ENCODE measurements around the gene MKRN2. TPM values are rescaled to one million over a fixed set of nuclear protein-coding genes. Genes with fewer than 3 reads are reported as not detected.

Gene MKRN2
- total RNA-seq, 1 donor from 2014 or later = 23.4 TPM

- TF ChIP-seq, protein P1, sequence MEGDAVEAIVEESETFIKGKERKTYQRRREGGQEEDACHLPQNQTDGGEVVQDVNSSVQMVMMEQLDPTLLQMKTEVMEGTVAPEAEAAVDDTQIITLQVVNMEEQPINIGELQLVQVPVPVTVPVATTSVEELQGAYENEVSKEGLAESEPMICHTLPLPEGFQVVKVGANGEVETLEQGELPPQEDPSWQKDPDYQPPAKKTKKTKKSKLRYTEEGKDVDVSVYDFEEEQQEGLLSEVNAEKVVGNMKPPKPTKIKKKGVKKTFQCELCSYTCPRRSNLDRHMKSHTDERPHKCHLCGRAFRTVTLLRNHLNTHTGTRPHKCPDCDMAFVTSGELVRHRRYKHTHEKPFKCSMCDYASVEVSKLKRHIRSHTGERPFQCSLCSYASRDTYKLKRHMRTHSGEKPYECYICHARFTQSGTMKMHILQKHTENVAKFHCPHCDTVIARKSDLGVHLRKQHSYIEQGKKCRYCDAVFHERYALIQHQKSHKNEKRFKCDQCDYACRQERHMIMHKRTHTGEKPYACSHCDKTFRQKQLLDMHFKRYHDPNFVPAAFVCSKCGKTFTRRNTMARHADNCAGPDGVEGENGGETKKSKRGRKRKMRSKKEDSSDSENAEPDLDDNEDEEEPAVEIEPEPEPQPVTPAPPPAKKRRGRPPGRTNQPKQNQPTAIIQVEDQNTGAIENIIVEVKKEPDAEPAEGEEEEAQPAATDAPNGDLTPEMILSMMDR (IDR thresholded peaks at IDR 0.05; ENCODE audit: unreplicated experiment) = no peak
- peak overlapping the region; percentile 96 for H3K27ac Mint-ChIP-seq
- DNase-seq (ENCODE audit: low spot score, unreplicated experiment) = no peak
- peaks cover 18% of the 10 kb centered on the region for H3K4me1 Mint-ChIP-seq (ENCODE audit: low read depth)
- peaks cover 1% of the 10 kb centered on the region for H3K36me3 Mint-ChIP-seq (ENCODE audit: insufficient read depth)
- no peaks in the 10 kb centered on the region for H3K9me3 Mint-ChIP-seq (ENCODE audit: low read depth)
- H3K4me3 Mint-ChIP-seq (ENCODE audit: low read depth) = peak overlapping the region; percentile 68
- H3K27me3 Mint-ChIP-seq = peaks cover 2% of the 10 kb centered on the region
These were observed 12.0 kb upstream of the MKRN2 start for GRCh38 chr3:12544652-12545472.

GRCh38 chr3:12545473-12545791 is 11.5 kb upstream of the MKRN2 start, which contains the start of gene MKRN2OS:
Gene MKRN2OS (minus strand): TSS chr3:12545499. CDS start chr3:12545464, 35 bp downstream.
- H3K27me3 Mint-ChIP-seq = peaks cover 8% of the 10 kb centered on the region
- TF ChIP-seq, protein P1 (IDR thresholded peaks at IDR 0.05; ENCODE audit: unreplicated experiment) = no peak
- H3K36me3 Mint-ChIP-seq (ENCODE audit: insufficient read depth) = peaks cover 1% of the 10 kb centered on the region
- no peaks in the 10 kb centered on the region for H3K9me3 Mint-ChIP-seq (ENCODE audit: low read depth)
- H3K4me1 Mint-ChIP-seq (ENCODE audit: low read depth) = peaks cover 18% of the 10 kb centered on the region
- DNase-seq (ENCODE audit: low spot score, unreplicated experiment) = peak; percentile 18
- H3K27ac Mint-ChIP-seq = peak within 1 kb of the TSS; percentile 96
- H3K4me3 Mint-ChIP-seq (ENCODE audit: low read depth) = peak within 1 kb of the TSS; percentile 68

DNA sequence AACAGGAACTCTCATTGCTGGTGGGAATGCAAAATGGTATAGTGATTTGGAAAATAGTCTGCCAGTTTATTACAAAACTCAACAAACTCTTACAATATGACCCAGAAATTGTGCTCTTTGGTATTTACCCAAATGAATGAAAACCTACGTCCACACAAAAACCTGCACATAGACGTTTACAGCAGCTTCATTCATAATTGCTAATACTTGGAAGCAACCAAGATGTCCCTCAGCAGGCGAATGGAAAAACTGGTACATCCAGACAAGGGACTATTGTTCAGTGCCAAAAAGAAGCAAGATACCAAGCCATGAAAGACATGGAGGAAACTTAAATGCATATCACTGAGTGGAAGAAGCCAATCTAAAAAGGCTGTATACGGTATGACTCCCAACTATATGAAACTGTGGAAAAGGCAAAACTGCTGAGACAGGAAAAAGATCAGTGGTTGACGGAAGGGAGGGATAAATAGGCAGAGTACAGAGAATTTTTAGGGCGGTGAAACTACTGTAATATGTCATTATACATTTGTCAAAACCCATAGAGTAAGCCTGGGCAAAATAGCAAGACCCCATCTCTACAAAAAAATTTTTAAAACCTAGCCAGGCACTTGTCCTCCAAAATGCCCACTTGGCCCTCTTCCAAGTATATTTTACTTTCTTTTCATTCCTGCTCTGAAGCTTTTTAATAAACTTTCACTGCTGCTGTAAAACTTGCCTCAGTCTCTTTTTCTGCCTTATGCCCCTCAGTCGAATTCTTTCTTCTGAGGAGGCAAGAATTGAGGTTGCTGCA is 6.7 kb upstream of the MKRN2 start:
- no peaks in the 10 kb centered on the region for H3K9me3 Mint-ChIP-seq (ENCODE audit: low read depth)
- H3K4me1 Mint-ChIP-seq (ENCODE audit: low read depth) = peaks cover 7% of the 10 kb centered on the region
- H3K27ac Mint-ChIP-seq = no peak overlapping the region
- TF ChIP-seq, protein P1 (IDR thresholded peaks at IDR 0.05; ENCODE audit: unreplicated experiment) = no peak
- no peak overlapping the region for H3K4me3 Mint-ChIP-seq (ENCODE audit: low read depth)
- H3K36me3 Mint-ChIP-seq (ENCODE audit: insufficient read depth) = no peaks in the 10 kb centered on the region
- no peak for DNase-seq (ENCODE audit: low spot score, unreplicated experiment)
- H3K27me3 Mint-ChIP-seq = peaks cover 24% of the 10 kb centered on the region

- peak overlapping the region; percentile 38 for H3K4me3 Mint-ChIP-seq (ENCODE audit: low read depth)
- DNase-seq (ENCODE audit: low spot score, unreplicated experiment) = no peak
- H3K27me3 Mint-ChIP-seq = peaks cover 29% of the 10 kb centered on the region
- H3K36me3 Mint-ChIP-seq (ENCODE audit: insufficient read depth) = no peaks in the 10 kb centered on the region
- H3K9me3 Mint-ChIP-seq (ENCODE audit: low read depth) = no peaks in the 10 kb centered on the region
- TF ChIP-seq, protein P1 (IDR thresholded peaks at IDR 0.05; ENCODE audit: unreplicated experiment) = no peak
- peaks cover 19% of the 10 kb centered on the region for H3K4me1 Mint-ChIP-seq (ENCODE audit: low read depth)
- H3K27ac Mint-ChIP-seq = no peak overlapping the region
These were observed 2.9 kb upstream of the MKRN2 start for GRCh38 chr3:12553921-12554391.

DNA sequence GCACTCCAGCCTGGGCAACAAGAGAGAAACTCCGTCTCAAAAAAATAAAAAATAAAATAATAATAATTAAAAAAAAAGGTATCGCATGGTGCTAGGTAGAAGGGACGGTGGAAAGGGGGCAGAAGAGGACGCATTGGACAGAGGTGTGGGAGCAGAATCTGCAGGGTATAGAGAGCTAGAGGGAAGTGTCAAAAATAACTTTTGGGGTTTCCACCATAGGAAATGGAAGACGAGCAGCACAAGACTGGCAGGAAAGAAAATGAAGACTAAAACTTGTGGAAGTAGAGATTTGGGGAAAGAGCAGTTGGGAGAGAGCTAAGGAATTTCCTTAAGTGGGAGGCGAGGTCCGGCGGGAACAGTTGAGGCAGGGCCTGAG is 585 bp upstream of the MKRN2 start:
- DNase-seq (ENCODE audit: low spot score, unreplicated experiment) = no peak
- TF ChIP-seq, protein P1 (IDR thresholded peaks at IDR 0.05; ENCODE audit: unreplicated experiment) = no peak
- no peaks in the 10 kb centered on the region for H3K36me3 Mint-ChIP-seq (ENCODE audit: insufficient read depth)
- no peaks in the 10 kb centered on the region for H3K9me3 Mint-ChIP-seq (ENCODE audit: low read depth)
- peaks cover 16% of the 10 kb centered on the region for H3K27me3 Mint-ChIP-seq
- peaks cover 28% of the 10 kb centered on the region for H3K4me1 Mint-ChIP-seq (ENCODE audit: low read depth)
- peak overlapping the region; percentile 94 for H3K27ac Mint-ChIP-seq
- H3K4me3 Mint-ChIP-seq (ENCODE audit: low read depth) = peak overlapping the region; percentile 79

All from progenitor cell of endocrine pancreas (in vitro differentiated cells).